EL (cell line): ENCODE measurements around the gene LRRN4CL.
"Not testable (repeated sequence)": the region's sequence is repeated elsewhere in the genome, so short reads cannot be mapped to it uniquely, and the experiment has no call there.

ENCODE experiments used
- DNase-seq: peaks from one replicate; pipeline ENCODE4 v3.0.0-alpha.2; 2016

The LRRN4CL gene

DNA sequence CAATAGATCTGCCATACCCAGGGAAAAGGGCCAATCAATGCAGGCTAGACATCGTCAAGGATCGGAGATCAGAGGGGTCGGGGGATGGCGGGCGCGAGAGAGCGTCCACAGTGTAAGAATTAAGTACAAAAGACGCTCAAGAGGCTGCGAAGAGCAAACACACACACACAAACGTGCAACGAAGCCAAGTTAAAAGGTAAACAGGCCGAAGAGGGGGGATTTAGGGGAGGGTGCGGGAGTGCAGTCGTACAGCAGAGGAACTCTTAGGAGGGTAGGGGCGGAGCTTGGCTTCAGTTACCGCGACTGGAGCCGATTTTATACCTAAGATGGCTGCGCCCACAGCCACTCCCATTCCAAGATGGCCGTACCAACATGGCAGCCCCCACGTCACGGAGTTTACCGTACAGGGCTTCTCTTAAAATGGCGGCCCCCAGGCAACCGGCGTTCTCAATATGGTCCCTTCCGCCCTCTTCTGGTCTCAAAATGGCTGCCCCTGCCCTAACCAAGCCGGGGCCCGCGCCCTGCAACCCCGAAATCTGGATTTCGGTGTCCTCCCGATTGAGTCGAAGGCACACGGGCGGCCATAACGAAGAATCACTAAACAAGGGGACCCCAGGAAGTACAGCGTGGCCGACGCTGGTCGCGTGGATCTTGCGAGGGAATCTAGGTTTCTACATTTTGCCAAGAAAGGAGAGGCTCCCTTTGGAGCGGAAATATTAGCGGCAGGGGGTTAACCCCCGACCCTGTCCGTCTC, 20.1 kb upstream of the LRRN4CL start:
- DNase-seq, result peak; percentile 98

- no peak for DNase-seq
These were observed 19.5 kb upstream of the LRRN4CL start for GRCh38 chr11:62708793-62709192.

DNA sequence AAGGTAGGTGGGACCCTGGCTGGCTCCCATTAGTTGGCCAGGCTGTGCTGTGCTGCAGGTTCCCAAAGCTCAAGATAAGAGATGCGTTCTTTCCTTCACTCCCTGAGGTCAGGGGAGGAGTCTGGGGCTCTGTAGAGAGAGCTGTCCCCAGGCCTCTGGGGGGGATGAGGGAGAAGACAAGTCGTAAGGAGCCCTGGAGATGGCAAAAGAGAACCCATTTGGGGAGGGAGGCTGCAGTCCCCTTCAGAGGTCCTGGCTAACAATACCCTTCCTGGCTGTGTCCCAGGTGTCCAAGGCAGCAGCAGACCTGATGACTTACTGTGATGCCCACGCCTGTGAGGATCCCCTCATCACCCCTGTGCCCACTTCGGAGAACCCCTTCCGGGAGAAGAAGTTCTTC, 19.1 kb upstream of the LRRN4CL start:
- DNase-seq, result no peak

DNA sequence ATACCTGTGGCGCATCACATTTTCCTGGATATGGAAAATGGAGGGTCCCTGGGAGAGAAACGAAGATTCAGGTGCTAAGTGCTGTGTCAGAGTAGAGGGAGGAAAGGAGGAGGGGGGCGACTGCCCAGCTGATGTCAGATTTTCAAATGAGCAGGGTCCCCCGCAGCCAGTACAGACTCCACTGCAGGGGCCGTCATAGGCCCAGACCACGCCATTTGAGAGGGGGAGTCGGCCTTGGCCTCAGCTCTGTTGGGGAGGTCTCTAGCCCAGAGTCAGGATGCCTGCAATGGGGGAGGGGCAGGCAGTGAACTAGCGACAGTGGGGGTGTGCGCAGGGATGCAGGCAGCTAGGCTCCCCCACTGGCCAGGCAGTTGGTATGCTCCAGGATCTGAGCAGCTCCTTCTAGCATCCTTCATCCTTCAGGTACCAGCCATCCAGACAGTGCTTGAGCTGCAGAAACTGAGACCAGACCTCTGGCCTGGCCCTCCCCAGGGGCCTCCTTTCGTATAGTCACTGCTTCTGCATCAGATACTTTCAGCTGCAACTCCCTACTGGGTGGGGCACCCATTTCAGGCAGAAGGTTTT, 18.0 kb upstream of the LRRN4CL start, which contains the start of the genes BSCL2 and GNG3:
Gene BSCL2, minus strand, starts transcription at position 148 of the 585 bp plus-strand sequence. CDS start 229 bp downstream, outside the sequence.
Gene GNG3, plus strand, starts transcription at position 400 of the 585 bp plus-strand sequence. CDS start 620 bp downstream, outside the sequence.
- DNase-seq, result no peak

GRCh38 chr11:62706850-62707247, 17.5 kb upstream of the LRRN4CL start:
- DNase-seq, result no peak

DNA sequence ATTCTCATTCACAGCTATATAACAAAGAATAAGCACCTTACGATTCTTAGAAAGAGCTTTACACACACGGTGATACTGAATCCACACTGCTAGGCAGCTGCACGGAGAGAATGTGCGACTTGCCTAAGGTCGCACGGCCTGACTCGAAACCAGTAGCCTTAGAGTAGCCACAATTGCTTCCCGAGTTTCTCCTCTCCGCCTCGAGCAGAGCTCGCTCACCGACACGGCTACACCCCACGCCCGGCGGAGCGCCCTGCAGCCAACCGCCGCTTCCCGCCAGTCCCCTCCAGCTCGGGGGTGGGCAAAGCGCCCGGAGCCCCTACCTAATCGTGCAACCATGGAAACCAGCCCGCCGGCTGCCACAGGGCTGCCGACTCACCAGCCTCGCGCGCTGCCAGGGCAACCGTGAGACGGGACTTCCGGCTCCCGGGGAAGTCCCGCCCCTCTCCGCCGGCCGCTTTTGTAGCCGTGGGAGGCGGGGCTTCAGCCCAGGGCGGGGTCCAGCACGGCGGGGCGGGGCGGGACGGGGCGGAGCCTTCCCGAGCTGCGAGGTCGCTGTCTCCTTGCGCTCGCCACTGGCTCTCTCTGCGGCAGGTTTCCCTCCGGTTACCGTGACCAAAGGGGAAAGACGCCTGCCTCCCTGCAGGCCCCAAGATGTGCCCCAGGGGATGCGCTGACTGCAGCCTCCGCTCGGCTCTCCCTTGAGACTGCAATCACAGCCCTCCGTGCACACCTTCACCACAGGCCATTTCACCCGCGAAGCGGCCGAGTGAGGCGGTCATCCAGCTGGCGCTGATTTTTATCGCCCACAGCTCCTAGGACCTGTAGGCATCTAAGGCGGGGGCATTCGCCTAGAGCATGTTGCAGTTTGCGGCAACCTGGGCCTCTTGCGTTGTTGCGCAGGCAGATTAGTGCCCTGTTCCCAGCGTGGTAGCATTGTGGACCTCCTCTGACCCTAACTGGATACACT, 16.8 kb upstream of the LRRN4CL start:
- peak; percentile 95 for DNase-seq

- DNase-seq, result no peak
These were observed 16.1 kb upstream of the LRRN4CL start for GRCh38 chr11:62705413-62705812.

GRCh38 chr11:62703921-62704320, 14.6 kb upstream of the LRRN4CL start:
- DNase-seq, result not testable (repeated sequence)

DNA sequence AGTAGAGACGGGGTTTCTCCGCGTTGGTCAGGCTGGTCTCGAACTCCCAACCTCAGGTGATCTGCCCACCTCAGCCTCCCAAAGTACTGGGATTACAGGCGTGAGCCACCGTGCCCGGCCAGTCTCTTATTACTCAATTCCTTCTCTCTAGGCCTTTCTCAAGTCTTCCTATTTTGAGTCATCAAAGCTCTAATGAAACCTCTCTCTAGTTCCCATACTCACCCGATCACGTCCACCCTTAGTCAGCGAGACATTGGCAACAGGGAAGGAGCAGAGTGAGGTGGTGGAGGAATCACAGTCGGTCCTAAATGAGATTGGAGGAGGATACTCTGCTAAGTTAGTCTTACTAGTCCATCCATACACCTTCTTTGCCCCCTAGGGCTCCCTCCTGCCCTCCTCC, 12.9 kb upstream of the LRRN4CL start:
- DNase-seq, result no peak

DNA sequence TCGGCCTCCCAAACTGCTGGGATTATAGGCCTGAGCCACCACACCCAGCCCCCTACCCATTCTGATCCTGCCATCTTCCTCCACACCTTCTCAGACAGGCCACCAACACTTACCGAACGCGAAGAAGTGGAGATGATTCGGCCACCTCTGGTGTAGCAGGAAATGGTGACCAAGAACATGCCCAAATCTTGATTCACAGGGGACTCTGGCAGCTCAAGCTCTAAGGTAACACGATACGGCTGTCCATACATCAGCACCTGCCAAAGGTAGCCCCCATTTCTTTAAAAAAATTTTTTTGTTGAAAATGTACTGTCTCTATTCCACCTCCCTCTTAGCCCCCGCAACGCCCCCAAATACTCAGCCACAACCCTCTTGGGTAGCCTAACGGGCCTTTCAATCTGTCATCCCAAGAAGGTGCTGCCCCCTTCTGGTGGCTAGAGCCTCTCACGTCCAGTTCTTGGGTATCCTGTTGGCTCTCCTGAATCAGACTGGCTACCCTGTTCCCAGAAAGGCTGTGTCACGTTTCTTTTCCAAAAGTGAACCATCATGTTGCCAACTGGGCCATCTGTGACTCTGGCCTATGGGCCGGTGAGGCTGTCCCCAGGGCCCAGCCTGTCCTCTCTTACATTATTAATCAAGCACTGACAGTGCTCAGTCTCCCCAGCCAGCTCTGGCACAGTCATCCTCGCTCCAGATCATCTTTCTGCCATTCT, 5.3 kb upstream of the LRRN4CL start:
- DNase-seq, result peak; percentile 77

GRCh38 chr11:62693624-62694023, 4.3 kb upstream of the LRRN4CL start:
- not testable (repeated sequence) for DNase-seq

- no peak for DNase-seq
These were observed 839 bp downstream of the LRRN4CL start for GRCh38 chr11:62688491-62688890.

DNA sequence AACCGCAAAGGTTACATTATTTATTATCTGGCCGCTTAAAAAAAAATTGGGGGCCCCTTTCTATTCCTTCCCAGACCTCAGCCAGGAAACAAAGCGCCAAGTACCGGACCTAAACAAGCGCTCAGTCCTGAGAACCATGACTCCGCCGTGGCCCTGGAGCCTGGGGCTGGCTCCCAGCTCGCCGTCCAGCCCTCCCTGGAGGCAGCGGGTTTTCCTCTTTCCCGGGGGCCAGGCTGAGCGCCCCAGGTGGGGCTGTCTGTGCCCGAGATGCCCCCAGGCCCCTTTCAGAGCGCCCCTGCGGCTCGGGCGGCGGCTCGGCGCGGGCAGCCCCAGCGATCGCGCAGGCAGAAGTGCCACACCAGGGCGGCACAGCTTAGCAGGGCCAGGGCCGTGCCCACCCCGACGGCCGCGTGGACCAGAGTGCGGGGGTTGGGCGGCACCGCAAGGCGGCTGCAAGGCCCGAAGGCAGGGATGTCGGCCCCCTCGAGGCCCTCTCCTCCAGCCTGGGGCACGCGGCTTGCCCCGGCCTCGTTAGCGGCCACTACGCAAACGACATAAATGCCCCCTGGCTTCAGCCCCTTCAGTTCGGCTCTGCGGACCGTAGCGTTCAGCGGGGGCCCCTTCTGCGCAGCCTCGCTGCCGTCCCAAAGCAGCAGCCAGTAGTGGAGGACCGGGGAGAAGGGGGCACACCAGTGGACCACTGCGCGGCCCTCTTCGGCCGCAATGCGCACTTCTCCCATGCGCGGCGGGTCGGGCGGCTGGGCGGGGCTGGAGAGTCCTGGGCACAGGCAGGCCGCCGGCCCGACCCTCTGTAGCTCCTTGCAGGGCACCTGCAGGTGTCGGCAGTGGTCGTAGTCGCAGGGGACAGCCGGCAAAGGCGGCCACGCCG, 1.6 kb downstream of the LRRN4CL start:
- no peak for DNase-seq

GRCh38 chr11:62682518-62682917, 6.8 kb downstream of the LRRN4CL start:
- no peak for DNase-seq

- DNase-seq, result peak; percentile 77
These were observed 8.5 kb downstream of the LRRN4CL start for GRCh38 chr11:62680825-62681240.

DNA sequence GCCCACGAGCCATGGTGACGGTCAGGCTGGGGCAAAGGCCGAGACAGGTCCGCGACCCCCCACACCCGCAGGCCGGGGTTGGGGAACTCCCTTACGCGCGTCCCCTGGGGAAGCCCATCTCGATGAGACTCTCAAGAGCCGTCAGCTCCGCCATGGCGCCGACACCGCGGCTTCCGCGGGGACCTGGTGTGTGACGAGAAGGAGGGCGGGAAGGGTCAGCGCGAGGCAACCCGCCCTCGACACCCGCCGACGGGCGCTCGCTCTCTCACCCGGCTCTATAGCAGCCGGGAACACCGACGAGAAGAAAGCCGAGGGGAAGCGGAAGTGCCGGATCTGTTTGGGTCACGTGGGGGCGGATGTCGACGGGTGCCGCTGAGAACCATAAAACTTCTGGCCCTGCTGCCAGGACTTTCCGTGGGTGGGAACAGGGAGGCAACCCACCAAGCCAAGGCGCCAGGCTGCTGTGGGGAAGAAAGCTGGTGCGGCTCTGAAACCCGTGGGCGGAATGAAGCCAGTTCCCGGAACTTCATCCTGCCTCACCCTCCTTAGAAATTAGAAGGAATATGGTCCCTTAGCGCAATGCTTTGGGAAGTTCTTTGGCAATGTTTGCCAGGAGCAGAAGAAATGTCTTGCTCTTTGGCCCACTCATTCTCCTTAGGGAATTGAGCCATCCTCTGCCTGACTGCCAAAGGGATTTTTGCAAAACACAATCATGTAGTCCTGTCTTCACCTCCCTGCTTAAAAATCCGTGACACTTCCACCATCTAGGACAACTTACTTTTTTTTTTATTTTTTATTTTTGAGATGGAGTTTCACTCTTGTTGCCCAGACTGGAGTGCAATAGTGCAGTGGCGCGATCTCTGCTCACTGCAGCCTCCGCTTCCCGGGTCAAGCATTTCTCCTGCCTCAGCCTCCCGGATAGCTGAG, 10.3 kb downstream of the LRRN4CL start, which contains the start of gene UBXN1:
Gene UBXN1, minus strand, starts transcription at position 304 of the 927 bp plus-strand sequence. Its CDS starts 150 bp downstream, at position 154.
- DNase-seq, result peak; percentile 90

- DNase-seq, result no peak
These were observed 10.9 kb downstream of the LRRN4CL start for GRCh38 chr11:62678433-62678769.

DNA sequence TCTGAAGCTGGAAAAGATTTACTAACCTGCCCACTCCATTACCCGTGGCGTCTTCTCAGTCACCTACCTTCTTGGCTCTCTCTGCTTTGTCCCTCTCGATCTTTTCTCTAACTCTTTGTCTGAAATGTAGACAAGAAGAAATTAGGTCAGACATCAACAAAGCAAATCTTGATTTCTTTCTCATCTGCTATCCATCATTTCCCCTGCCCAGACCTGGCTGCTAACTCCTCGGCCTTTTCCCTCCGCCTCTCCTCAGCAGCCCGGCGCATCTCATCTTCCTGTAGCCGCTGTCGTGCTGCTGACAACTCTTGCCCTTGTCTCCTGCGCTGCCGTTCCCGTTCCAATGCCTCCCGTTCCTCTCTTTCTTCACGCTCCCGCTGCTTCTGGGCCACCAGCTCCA, 11.6 kb downstream of the LRRN4CL start:
- DNase-seq, result no peak

GRCh38 chr11:62677156-62677555, 12.2 kb downstream of the LRRN4CL start:
- no peak for DNase-seq

GRCh38 chr11:62676698-62677097, 12.6 kb downstream of the LRRN4CL start:
- no peak for DNase-seq
